OCI-LY7 (cell line): ENCODE data around the gene HOXD8. TPM values are rescaled to one million over a fixed set of nuclear protein-coding genes. Genes with fewer than 3 reads are reported as not detected.

Experiments
- BruUV-seq: library from RNA; stranded (reverse); fragments of 400-500 nt; replicated peaks from 2 replicates; lab custom pipeline; 2021; lab: Mats Ljungman, UMichigan
- CTCF ChIA-PET: fragments of 300-600 bp; sonication (Branson Sonifier 250); formaldehyde crosslinking; loops from one replicate; lab custom pipeline; 2022; ENCODE audit warnings: antibody characterized with exemption; ENCODE audit not compliant: unreplicated experiment; lab: Charles Lee
- POLR2A ChIA-PET: fragments of 300-600 bp; sonication (Branson Sonifier 250); formaldehyde crosslinking; loops from one replicate; lab custom pipeline; 2022; ENCODE audit warnings: antibody characterized with exemption; lab: Charles Lee
- DNase-seq: peaks from one replicate; pipeline ENCODE4 v3.0.0-alpha.2; 2015; ENCODE audit warnings: low spot score
- H2AFZ ChIP-seq: fragments of 200-600 bp; sonication (generic), shearing (Covaris generic); 2 replicates; pipeline ENCODE4 v1.6.1; 2014; ENCODE audit warnings: mild to moderate bottlenecking, antibody characterized with exemption, low read length, moderate library complexity
- H3K27ac ChIP-seq: fragments of 200-600 bp; sonication (generic); 2 replicates; pipeline ENCODE4 v1.5.1; 2014; ENCODE audit warnings: mixed run types, low read depth, mild to moderate bottlenecking, moderate library complexity, low read length, inconsistent platforms; ENCODE audit not compliant: poor library complexity, severe bottlenecking
- H3K36me3 ChIP-seq: fragments of 200-600 bp; sonication (generic); 2 replicates; pipeline ENCODE4 v1.6.1; 2014; ENCODE audit warnings: mild to moderate bottlenecking, antibody characterized with exemption, low read length, moderate library complexity, mixed read lengths; ENCODE audit not compliant: insufficient read depth
- H3K4me1 ChIP-seq: fragments of 200-600 bp; sonication (generic); 2 replicates; pipeline ENCODE4 v1.5.1; 2014; ENCODE audit warnings: mild to moderate bottlenecking, low read length; ENCODE audit not compliant: insufficient read depth, poor library complexity, severe bottlenecking
- H3K4me2 ChIP-seq: fragments of 200-600 bp; sonication (generic); 2 replicates; pipeline ENCODE4 v1.6.1; 2014; ENCODE audit warnings: mild to moderate bottlenecking, low read length
- H3K4me3 ChIP-seq: fragments of 200-600 bp; sonication (generic); 2 replicates; pipeline ENCODE4 v1.5.1; 2014; ENCODE audit warnings: mild to moderate bottlenecking, low read depth, low read length; ENCODE audit not compliant: poor library complexity, severe bottlenecking
- H3K79me2 ChIP-seq: fragments of 200-600 bp; sonication (generic); 2 replicates; pipeline ENCODE4 v1.6.1; 2016; ENCODE audit warnings: low read depth, mild to moderate bottlenecking, low read length, moderate library complexity, mixed read lengths; ENCODE audit not compliant: insufficient read depth
- H3K9me2 ChIP-seq: fragments of 200-600 bp; sonication (generic); 2 replicates; pipeline ENCODE4 v1.6.1; 2016; ENCODE audit warnings: mild to moderate bottlenecking, low read length, mixed read lengths; ENCODE audit not compliant: insufficient read depth
- H3K9me3 ChIP-seq: fragments of 200-600 bp; sonication (generic); 2 replicates; pipeline ENCODE4 v1.6.1; 2014; ENCODE audit warnings: mild to moderate bottlenecking, mixed run types, low read length, mixed read lengths
- H4K20me1 ChIP-seq: fragments of 200-600 bp; sonication (generic); 2 replicates; pipeline ENCODE4 v1.6.1; 2014; ENCODE audit warnings: mild to moderate bottlenecking, antibody characterized with exemption, low read length, moderate library complexity, mixed read lengths; ENCODE audit not compliant: insufficient read depth
- CTCF ChIP-seq: fragments of 200-600 bp; sonication (generic); conservative IDR thresholded peaks from 2 replicates; pipeline ENCODE4 v1.5.1; 2014; ENCODE audit warnings: mild to moderate bottlenecking, antibody characterized with exemption, low read length, moderate library complexity, mixed read lengths
- EZH2phosphoT487 ChIP-seq: fragments of 200-600 bp; sonication (generic); IDR thresholded peaks from 2 replicates; pipeline ENCODE4 v1.6.1; 2018; ENCODE audit warnings: low read depth, borderline replicate concordance, mild to moderate bottlenecking, mixed run types, antibody characterized with exemption, low read length, moderate library complexity, mixed read lengths
- intact Hi-C: fragments of 100-400 bp; cut with micrococcal nuclease; formaldehyde crosslinking; loops from one replicate; pipeline ENCODE4 v1.10.0; 2022; ENCODE audit not compliant: unreplicated experiment
- total RNA-seq, 2 experiments: library from RNA; depleted of rRNA in 1 of 2; stranded (reverse); fragments of >200 nt in 1 of 2; shearing (Covaris generic) in 1 of 2; gene quantifications; 2 replicates each; pipeline ENCODE4 v1.2.3, GENCODE V29; 2014 to 2022

The HOXD8 gene
- total RNA-seq, 2 experiments from 2014 or later = not detected

GRCh38 chr2:176148751-176149421 lies 19.4 kb downstream of the HOXD8 start:
- TF ChIP-seq EZH2phosphoT487 = no peak
- Histone ChIP-seq H3K4me3 (no peak overlapping the region), H3K4me2 (no peak overlapping the region), H2AFZ (no peak overlapping the region), H3K9me2 (no peaks in the 10 kb centered on the region), H3K9me3 (no peaks in the 10 kb centered on the region), H4K20me1 (no peaks in the 10 kb centered on the region), H3K36me3 (no peaks in the 10 kb centered on the region), H3K79me2 (no peaks in the 10 kb centered on the region), H3K27ac (no peak overlapping the region), H3K4me1 (no peaks in the 10 kb centered on the region)
- no TSS peak for BruUV-seq
- DNase-seq = no peak
- intact Hi-C loops = no loop called here
- ChIA-PET POLR2A (no interaction called here), CTCF (no interaction called here)

GRCh38 chr2:176149481-176149938 lies 20.0 kb downstream of the HOXD8 start:
- Histone ChIP-seq H3K4me2 (no peak overlapping the region), H3K36me3 (no peaks in the 10 kb centered on the region)
- CTCF ChIA-PET = no interaction called here

GRCh38 chr2:176149939-176150583 lies 20.6 kb downstream of the HOXD8 start:
- no peak overlapping the region for H3K4me3 ChIP-seq
- POLR2A ChIA-PET = no interaction called here
- TF ChIP-seq CTCF (no peak), EZH2phosphoT487 (no peak)
- no peak overlapping the region for H3K27ac ChIP-seq
- H3K36me3 ChIP-seq = no peaks in the 10 kb centered on the region
- CTCF ChIA-PET = no interaction called here
- no peak overlapping the region for H2AFZ ChIP-seq
- no peaks in the 10 kb centered on the region for H3K79me2 ChIP-seq
- intact Hi-C loops = no loop called here
- H4K20me1 ChIP-seq = no peaks in the 10 kb centered on the region
- no peak for DNase-seq
- no peaks in the 10 kb centered on the region for H3K9me3 ChIP-seq
- no peaks in the 10 kb centered on the region for H3K4me1 ChIP-seq
- no peak overlapping the region for H3K4me2 ChIP-seq
- H3K9me2 ChIP-seq = no peaks in the 10 kb centered on the region
- no TSS peak for BruUV-seq

More at GRCh38 chr2:176149481-176149938, 20.0 kb downstream of the HOXD8 start:
- BruUV-seq = no TSS peak
- no peaks in the 10 kb centered on the region for H3K4me1 ChIP-seq
- H3K27ac ChIP-seq = no peak overlapping the region
- no peaks in the 10 kb centered on the region for H3K9me2 ChIP-seq
- H2AFZ ChIP-seq = no peak overlapping the region
- no peaks in the 10 kb centered on the region for H3K79me2 ChIP-seq
- no peaks in the 10 kb centered on the region for H4K20me1 ChIP-seq
- intact Hi-C loops = no loop called here
- H3K4me3 ChIP-seq = no peak overlapping the region
- DNase-seq = no peak
- H3K9me3 ChIP-seq = no peaks in the 10 kb centered on the region
- POLR2A ChIA-PET = no interaction called here
- TF ChIP-seq CTCF (no peak), EZH2phosphoT487 (no peak)
